Measurements from ENCODE around the gene PTPRR.

Gene PTPRR

GRCh38 chr12:70603044-70603443, 317.5 kb downstream of the PTPRR start:
- Histone ChIP-seq H3K36me3 (ENCODE audit: control insufficient read depth, insufficient read depth, low read length) (no peaks in the 10 kb centered on the region), H3K4me3 (ENCODE audit: low read depth, low read length) (no peak overlapping the region), H3K9ac (ENCODE audit: low read depth, low read length) (no peak overlapping the region), H3K27me3 (ENCODE audit: control insufficient read depth, insufficient read depth, low read length) (0 out of 2 replicates have a peak, but pooled peaks cover 2% of the 10 kb centered on the region), H3K4me1 (ENCODE audit: control insufficient read depth, insufficient read depth, low read length) (no peaks in the 10 kb centered on the region), H3K9me3 (ENCODE audit: control insufficient read depth, insufficient read depth, low read length) (no peaks in the 10 kb centered on the region), H3K27ac (ENCODE audit: low read depth, low read length) (no peak overlapping the region)

DNA sequence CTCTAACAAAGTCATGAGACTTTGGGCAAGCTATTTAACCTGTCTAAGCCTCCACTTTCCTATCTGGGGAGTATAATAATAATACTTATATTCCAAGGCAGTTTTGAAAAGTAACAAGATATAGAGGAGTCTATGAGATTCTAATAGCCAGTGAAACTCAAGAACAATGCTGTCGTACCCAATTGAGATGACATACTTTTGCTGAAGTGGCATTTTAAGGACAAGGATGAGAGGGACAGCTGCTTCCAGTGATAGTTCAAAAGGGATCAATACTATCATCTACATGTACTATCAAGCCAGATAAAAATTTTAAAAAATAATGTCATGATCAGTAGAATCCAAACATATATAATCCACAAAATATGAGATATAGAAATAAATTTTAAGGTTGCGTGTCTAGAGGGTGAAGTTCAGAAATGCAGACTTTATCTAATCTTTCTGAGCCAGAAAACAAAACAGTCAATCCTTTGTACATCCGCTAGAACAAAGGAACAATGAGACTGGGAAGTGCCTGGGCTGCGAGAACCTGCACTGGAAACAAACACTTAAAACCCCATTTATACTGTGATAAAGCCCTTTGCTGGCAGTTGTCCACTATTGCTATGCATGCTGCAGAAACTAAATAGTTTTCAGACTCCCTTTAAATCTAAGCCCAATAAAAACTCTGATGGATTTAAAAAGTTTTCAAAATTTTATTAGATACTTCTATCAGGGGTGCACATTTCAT, 321.9 kb downstream of the PTPRR start:
- no peaks in the 10 kb centered on the region for H3K9me3 ChIP-seq (ENCODE audit: control insufficient read depth, insufficient read depth, low read length)
- no peak overlapping the region for H3K4me3 ChIP-seq (ENCODE audit: low read depth, low read length)
- no peak overlapping the region for H3K27ac ChIP-seq (ENCODE audit: low read depth, low read length)
- H3K27me3 ChIP-seq (ENCODE audit: control insufficient read depth, insufficient read depth, low read length), result no peaks in the 10 kb centered on the region
- H3K9ac ChIP-seq (ENCODE audit: low read depth, low read length), result no peak overlapping the region
- no peaks in the 10 kb centered on the region for H3K4me1 ChIP-seq (ENCODE audit: control insufficient read depth, insufficient read depth, low read length)
- no peaks in the 10 kb centered on the region for H3K36me3 ChIP-seq (ENCODE audit: control insufficient read depth, insufficient read depth, low read length)

DNA sequence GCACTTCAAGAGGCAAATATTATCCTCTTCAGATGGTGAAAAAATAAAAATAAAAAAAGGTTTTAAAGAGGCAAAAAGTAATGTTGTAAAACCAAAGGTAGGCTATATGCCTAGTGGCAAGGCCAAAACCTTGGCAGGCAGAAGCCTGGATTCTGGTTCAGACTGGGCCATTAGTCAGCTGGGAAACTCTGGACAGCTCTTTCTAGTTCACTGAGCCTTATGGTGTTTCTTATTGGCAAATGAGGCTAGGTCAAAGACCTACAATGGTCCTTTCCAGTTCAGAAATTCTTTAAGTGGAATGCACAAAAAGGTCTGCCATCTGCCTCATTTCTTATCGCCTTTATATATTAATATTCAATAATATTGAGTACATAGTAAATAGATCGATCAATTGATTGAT, 327.9 kb downstream of the PTPRR start:
- no peaks in the 10 kb centered on the region for H3K9me3 ChIP-seq (ENCODE audit: control insufficient read depth, insufficient read depth, low read length)
- H3K36me3 ChIP-seq (ENCODE audit: control insufficient read depth, insufficient read depth, low read length), result no peaks in the 10 kb centered on the region
- no peak overlapping the region for H3K9ac ChIP-seq (ENCODE audit: low read depth, low read length)
- H3K27ac ChIP-seq (ENCODE audit: low read depth, low read length), result no peak overlapping the region
- no peak overlapping the region for H3K4me3 ChIP-seq (ENCODE audit: low read depth, low read length)
- no peaks in the 10 kb centered on the region for H3K27me3 ChIP-seq (ENCODE audit: control insufficient read depth, insufficient read depth, low read length)
- H3K4me1 ChIP-seq (ENCODE audit: control insufficient read depth, insufficient read depth, low read length), result no peaks in the 10 kb centered on the region

DNA sequence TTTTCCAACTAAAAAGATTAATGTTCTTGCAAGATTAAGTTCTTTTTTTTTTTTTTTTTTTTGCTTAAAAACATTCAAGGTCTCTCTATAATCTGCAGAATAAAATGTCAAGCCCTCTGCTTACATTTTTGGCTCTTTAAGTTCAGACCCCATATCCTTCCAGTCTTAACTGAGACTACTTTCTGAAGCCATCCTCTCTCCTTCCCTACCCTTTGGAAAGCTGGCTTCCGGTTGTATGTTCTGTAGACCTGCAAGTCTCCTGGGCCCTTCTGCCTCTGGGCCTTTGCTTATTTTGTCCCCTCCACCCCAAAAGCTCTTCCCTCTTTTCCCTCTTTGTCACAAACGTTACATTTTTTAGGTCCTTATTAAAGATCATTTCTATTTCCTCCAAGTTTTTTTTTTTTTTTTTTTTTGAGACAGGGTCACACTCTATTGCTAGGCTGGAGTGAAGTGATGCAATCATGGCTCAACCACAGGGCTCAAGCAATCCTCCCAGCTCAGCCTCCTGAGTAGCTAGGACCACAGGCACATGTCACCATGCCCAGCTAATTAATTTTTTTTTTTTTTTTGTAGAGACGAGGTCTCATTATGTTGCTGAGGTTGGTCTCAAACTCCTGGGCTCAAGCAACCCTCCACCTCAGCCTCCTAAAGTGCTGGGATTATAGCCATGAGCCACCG, 329.9 kb downstream of the PTPRR start:
- H3K27ac ChIP-seq (ENCODE audit: low read depth, low read length), result no peak overlapping the region
- H3K9ac ChIP-seq (ENCODE audit: low read depth, low read length), result no peak overlapping the region
- H3K36me3 ChIP-seq (ENCODE audit: control insufficient read depth, insufficient read depth, low read length), result no peaks in the 10 kb centered on the region
- H3K9me3 ChIP-seq (ENCODE audit: control insufficient read depth, insufficient read depth, low read length), result no peaks in the 10 kb centered on the region
- no peak overlapping the region for H3K4me3 ChIP-seq (ENCODE audit: low read depth, low read length)
- no peaks in the 10 kb centered on the region for H3K27me3 ChIP-seq (ENCODE audit: control insufficient read depth, insufficient read depth, low read length)
- no peaks in the 10 kb centered on the region for H3K4me1 ChIP-seq (ENCODE audit: control insufficient read depth, insufficient read depth, low read length)

DNA sequence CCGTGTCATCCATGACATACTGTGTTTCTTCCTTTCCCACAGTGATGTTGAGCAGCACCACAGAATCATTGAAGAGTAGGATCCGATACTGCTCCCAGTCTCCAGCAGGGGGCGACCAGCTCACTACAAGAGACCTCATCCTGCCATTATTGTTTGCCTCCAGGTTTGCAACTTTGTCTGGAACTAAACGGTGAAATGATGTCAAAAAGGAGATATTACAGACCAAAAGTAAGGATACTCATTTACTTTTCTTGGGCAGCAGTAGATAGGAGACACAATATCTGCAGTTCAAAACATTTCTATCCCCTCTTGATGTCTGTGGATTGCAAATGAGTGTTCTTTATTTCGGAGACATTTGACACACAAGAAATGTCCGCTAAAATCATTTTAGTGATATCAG, 330.5 kb downstream of the PTPRR start:
- Histone ChIP-seq H3K4me3 (ENCODE audit: low read depth, low read length) (no peak overlapping the region), H3K4me1 (ENCODE audit: control insufficient read depth, insufficient read depth, low read length) (no peaks in the 10 kb centered on the region), H3K9ac (ENCODE audit: low read depth, low read length) (no peak overlapping the region), H3K27ac (ENCODE audit: low read depth, low read length) (no peak overlapping the region), H3K27me3 (ENCODE audit: control insufficient read depth, insufficient read depth, low read length) (no peaks in the 10 kb centered on the region), H3K9me3 (ENCODE audit: control insufficient read depth, insufficient read depth, low read length) (no peaks in the 10 kb centered on the region), H3K36me3 (ENCODE audit: control insufficient read depth, insufficient read depth, low read length) (no peaks in the 10 kb centered on the region)

All from HUES48 (cell line).